Muscle layer of duodenum (tissue), 2 donors: Measurements from ENCODE around the gene GALNT9.
A peak's percentile ranks its signal among the peaks of the same experiment; 100 is the strongest.

Experiments
- H3K27ac ChIP-seq: one replicate; pipeline ENCODE4 v1.7.0; 2013; ENCODE audit warnings: mild to moderate bottlenecking, low read length
- H3K27me3 ChIP-seq: one replicate; pipeline ENCODE4 v1.7.0; 2013; ENCODE audit warnings: low read depth, mild to moderate bottlenecking, control low read depth, low read length
- H3K36me3 ChIP-seq, 2 donors: one replicate each; pipeline ENCODE4 v1.7.0; 2013; ENCODE audit warnings: low read length in 2 of 2, control low read depth in 1 of 2, mild to moderate bottlenecking in 1 of 2; ENCODE audit not compliant: insufficient read depth in 2 of 2, control insufficient read depth in 1 of 2
- H3K4me1 ChIP-seq, 2 donors: one replicate each; pipeline ENCODE4 v1.7.0; 2013; ENCODE audit warnings: low read length in 2 of 2, mild to moderate bottlenecking in 2 of 2, control low read depth in 1 of 2, moderate library complexity in 1 of 2; ENCODE audit not compliant: insufficient read depth in 2 of 2, control insufficient read depth in 1 of 2
- H3K4me3 ChIP-seq, 2 donors: one replicate each; pipeline ENCODE4 v1.7.0; 2013; ENCODE audit warnings: low read length in 2 of 2, low read depth in 1 of 2, mild to moderate bottlenecking in 1 of 2
- H3K9me3 ChIP-seq, 2 donors: one replicate each; pipeline ENCODE4 v1.7.0; 2013; ENCODE audit warnings: low read length in 2 of 2, control low read depth in 1 of 2, mild to moderate bottlenecking in 1 of 2; ENCODE audit not compliant: control insufficient read depth in 1 of 2
- donor health status: healthy.

Gene GALNT9

GRCh38 chr12:132314516-132315233, 14.7 kb downstream of the GALNT9 start:
- Histone ChIP-seq H3K27me3 (no peaks in the 10 kb centered on the region), H3K9me3 (peaks cover 9 to 27% of the 10 kb centered on the region in 2 donors), H3K4me3 (no peak overlapping the region), H3K27ac (no peak overlapping the region), H3K4me1 (no peaks in the 10 kb centered on the region), H3K36me3 (no peaks in the 10 kb centered on the region)

GRCh38 chr12:132314035-132314434, 15.4 kb downstream of the GALNT9 start:
- Histone ChIP-seq H3K27ac (no peak overlapping the region), H3K9me3 (peaks cover 9 to 27% of the 10 kb centered on the region in 2 donors), H3K4me3 (no peak overlapping the region), H3K27me3 (no peaks in the 10 kb centered on the region), H3K4me1 (no peaks in the 10 kb centered on the region), H3K36me3 (no peaks in the 10 kb centered on the region)

- Histone ChIP-seq H3K27ac (no peak overlapping the region), H3K4me3 (no peak overlapping the region), H3K9me3 (peaks cover 9 to 27% of the 10 kb centered on the region in 2 donors)
Measured at GRCh38 chr12:132313182-132313581, 16.2 kb downstream of the GALNT9 start.

GRCh38 chr12:132312516-132312915, 16.9 kb downstream of the GALNT9 start:
- Histone ChIP-seq H3K27ac (no peak overlapping the region), H3K4me1 (no peaks in the 10 kb centered on the region), H3K4me3 (peak overlapping the region in 1 of 2 donors; percentile 19), H3K36me3 (no peaks in the 10 kb centered on the region), H3K27me3 (no peaks in the 10 kb centered on the region), H3K9me3 (peaks cover 9 to 27% of the 10 kb centered on the region in 2 donors)

More at GRCh38 chr12:132313182-132313581, 16.2 kb downstream of the GALNT9 start:
- Histone ChIP-seq H3K36me3 (no peaks in the 10 kb centered on the region), H3K27me3 (no peaks in the 10 kb centered on the region), H3K4me1 (no peaks in the 10 kb centered on the region)

DNA sequence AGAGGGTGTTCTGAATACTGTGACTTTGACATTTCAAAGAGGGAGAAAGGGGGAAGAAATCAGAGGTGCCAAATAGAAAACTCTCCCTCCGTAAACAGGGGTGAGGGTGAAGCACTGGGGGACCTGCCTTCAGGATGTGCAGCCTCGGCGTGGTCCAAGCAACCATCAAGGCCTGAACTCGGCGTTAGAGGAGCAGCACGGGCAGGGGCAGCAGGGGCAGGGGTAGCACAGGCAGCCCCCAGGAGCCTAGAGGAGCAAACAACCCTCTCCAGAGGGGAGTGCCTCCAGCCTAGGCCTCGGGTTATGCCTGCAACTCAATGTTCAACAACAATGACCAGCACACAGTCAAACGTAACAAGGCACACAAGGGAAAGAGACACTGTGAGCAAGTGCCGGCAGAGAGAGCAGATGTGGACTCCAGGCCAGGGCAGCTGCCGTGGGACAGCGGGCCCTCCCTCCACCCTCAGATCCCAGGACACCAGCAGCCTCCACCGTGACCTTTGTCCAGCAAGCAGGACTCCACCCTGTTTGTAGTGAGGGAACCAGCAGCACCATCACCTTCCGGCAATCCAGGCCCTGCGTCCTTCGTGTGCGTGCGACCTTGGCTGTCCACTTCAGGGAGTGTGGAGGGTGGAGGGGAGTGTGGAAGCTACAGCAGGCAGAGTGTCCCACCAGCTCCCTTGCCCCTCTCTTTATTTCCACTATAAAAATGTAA, 18.0 kb downstream of the GALNT9 start:
- H3K4me3 ChIP-seq = peak overlapping the region in 1 of 2 donors; percentile 37
- H3K4me1 ChIP-seq = no peaks in the 10 kb centered on the region
- no peaks in the 10 kb centered on the region for H3K36me3 ChIP-seq
- H3K9me3 ChIP-seq = peaks cover 9 to 27% of the 10 kb centered on the region in 2 donors
- no peak overlapping the region for H3K27ac ChIP-seq
- H3K27me3 ChIP-seq = no peaks in the 10 kb centered on the region

DNA sequence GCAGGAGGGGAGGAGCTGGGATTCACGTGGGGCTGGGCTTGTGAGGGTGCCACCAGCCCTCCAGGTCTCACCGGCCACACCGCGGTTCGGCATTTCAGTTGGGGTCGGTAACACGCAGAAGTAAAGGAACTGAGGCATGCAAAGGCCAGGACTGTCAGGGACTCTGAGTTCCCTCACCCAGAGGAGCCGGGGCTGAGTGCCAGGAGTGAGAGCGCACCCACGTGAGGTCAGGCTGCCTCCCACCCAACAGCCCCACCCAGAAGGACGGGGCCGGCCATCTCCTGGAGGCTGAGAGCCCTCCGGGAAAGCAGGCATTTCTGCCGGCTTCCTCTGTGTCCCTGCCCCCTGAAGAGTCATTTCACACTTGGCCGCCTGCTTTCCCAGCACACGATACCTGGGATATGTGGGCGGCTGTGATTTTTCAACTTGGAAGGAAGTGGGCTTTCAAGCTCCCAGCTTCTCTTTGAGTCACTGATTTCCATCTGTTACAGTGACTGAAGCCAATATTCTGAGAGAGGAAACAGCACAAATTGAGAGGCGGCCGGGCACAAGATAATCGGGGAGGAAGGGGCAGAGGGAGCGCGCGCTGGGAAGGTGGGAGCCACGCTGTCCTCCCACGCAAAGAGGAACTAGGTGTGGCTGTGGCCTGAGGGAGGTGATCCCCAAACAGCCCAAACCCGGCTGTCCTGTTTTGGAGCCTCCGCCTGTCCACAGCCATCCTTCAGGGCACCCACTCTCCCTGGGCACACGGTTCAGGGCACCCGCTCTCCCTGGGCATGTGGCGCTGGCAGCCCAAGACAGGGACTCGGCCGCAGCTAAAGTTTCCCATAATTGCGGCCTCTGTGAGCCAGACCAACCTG, 19.0 kb downstream of the GALNT9 start:
- H3K27me3 ChIP-seq = no peaks in the 10 kb centered on the region
- no peaks in the 10 kb centered on the region for H3K4me1 ChIP-seq
- no peak overlapping the region for H3K27ac ChIP-seq
- peaks cover 9 to 27% of the 10 kb centered on the region in 2 donors for H3K9me3 ChIP-seq
- no peak overlapping the region for H3K4me3 ChIP-seq
- H3K36me3 ChIP-seq = no peaks in the 10 kb centered on the region

- Histone ChIP-seq H3K9me3 (peaks cover 9 to 27% of the 10 kb centered on the region in 2 donors), H3K27me3 (no peaks in the 10 kb centered on the region), H3K4me1 (no peaks in the 10 kb centered on the region), H3K27ac (no peak overlapping the region), H3K4me3 (no peak overlapping the region), H3K36me3 (no peaks in the 10 kb centered on the region)
Measured at GRCh38 chr12:132309596-132310086, 19.7 kb downstream of the GALNT9 start.

GRCh38 chr12:132308853-132309595, 20.4 kb downstream of the GALNT9 start:
- no peaks in the 10 kb centered on the region for H3K4me1 ChIP-seq
- H3K27ac ChIP-seq = no peak overlapping the region

GRCh38 chr12:132307976-132308852, 21.2 kb downstream of the GALNT9 start:
- H3K4me3 ChIP-seq = no peak overlapping the region
- no peaks in the 10 kb centered on the region for H3K27me3 ChIP-seq
- H3K36me3 ChIP-seq = no peaks in the 10 kb centered on the region
- H3K4me1 ChIP-seq = no peaks in the 10 kb centered on the region
- peaks cover 9 to 26% of the 10 kb centered on the region in 2 donors for H3K9me3 ChIP-seq
- no peak overlapping the region for H3K27ac ChIP-seq

More at GRCh38 chr12:132308853-132309595, 20.4 kb downstream of the GALNT9 start:
- Histone ChIP-seq H3K4me3 (no peak overlapping the region), H3K36me3 (no peaks in the 10 kb centered on the region), H3K9me3 (peaks cover 9 to 27% of the 10 kb centered on the region in 2 donors), H3K27me3 (no peaks in the 10 kb centered on the region)

GRCh38 chr12:132306885-132307191, 22.6 kb downstream of the GALNT9 start:
- H3K4me1 ChIP-seq = no peaks in the 10 kb centered on the region
- H3K27ac ChIP-seq = no peak overlapping the region
- H3K36me3 ChIP-seq = no peaks in the 10 kb centered on the region
- no peaks in the 10 kb centered on the region for H3K27me3 ChIP-seq
- H3K9me3 ChIP-seq = peaks cover 7 to 17% of the 10 kb centered on the region in 2 donors
- no peak overlapping the region for H3K4me3 ChIP-seq
